Left renal cortex interstitium (tissue), 4 donors: ENCODE results near the gene MPHOSPH6. TPM values are rescaled to one million over a fixed set of nuclear protein-coding genes. Genes with fewer than 3 reads are reported as not detected.
"Not testable (repeated sequence)": the region's sequence is repeated elsewhere in the genome, so short reads cannot be mapped to it uniquely, and the experiment has no call there.

Experiments used
- DNase-seq, 4 donors: peaks; one replicate each; pipeline ENCODE4 v3.0.0-alpha.2; 2013; ENCODE audit warnings: low read depth in 4 of 4, low spot score in 2 of 4, missing footprints in 1 of 4
- polyA plus RNA-seq, 4 donors: library from polyadenylated mRNA; unstranded; fragments of 120-200 nt; gene quantifications; one replicate each; pipeline ENCODE4 v1.2.1, GENCODE V29; 2013; ENCODE audit not compliant: insufficient read length in 4 of 4

MPHOSPH6 gene
- polyA plus RNA-seq, 4 donors: 36.0 to 59.7 (median 43.7) TPM

DNA sequence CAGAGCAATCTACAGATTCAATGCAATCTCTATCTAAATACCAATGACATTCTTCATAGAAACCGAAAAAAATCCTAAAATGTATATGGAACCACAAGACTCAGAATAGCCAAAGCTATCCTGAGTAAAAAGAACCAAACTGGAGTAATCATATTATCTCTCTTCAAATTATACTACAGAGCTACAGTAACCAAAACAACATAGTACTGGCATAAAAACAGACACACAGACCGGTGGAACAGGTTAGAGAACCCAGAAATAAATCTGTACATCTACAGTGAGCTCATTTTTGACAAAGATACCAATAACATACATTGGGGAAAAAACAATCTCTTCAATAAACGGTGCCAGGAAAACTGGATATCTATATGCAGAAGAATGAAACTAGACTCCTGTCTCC lies 45.4 kb downstream of the MPHOSPH6 start:
- no peak for DNase-seq

DNA sequence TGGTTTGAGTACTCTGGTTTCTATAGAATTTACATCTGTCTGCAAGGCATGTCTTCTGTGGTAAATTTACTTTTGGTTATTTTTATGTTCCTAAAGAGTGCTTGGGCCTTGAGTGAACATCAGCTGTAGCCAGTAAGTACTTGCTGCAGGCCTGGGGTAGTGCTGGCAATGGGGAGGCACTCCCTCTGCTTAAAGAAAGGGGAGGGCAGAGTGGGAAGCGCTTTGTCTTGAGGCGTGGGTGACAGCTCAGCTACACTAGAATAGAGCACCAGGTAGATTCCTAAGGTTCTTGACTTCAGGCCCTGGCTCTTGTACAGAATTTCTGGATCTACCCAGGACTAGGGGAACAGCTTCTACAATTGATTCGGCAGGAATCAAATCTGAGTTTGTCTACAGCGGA lies 50.6 kb downstream of the MPHOSPH6 start:
- no peak for DNase-seq

GRCh38 chr16:82118749-82119148 lies 51.3 kb downstream of the MPHOSPH6 start:
- DNase-seq: no peak

- DNase-seq: no peak
These were observed 53.5 kb downstream of the MPHOSPH6 start for GRCh38 chr16:82116535-82116934.

DNA sequence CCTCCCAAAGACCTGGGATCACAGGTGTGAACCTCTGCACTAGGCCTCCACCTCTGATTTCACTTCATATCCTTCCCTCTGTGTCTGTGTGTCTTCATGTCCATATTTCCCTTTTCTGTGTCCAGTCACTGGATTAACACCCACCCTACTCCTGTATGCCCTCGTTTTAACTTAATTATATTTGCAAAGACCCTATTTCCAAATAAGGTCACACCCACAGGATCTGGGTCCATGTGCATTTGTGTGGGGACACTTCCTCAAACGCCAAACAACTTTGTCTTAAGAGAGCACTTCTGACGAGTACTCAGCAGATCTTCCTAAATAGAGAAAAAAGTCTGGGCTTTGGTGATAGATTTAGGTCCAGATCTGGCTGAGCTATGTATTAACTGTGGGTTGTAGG lies 56.3 kb downstream of the MPHOSPH6 start:
- no peak for DNase-seq

DNA sequence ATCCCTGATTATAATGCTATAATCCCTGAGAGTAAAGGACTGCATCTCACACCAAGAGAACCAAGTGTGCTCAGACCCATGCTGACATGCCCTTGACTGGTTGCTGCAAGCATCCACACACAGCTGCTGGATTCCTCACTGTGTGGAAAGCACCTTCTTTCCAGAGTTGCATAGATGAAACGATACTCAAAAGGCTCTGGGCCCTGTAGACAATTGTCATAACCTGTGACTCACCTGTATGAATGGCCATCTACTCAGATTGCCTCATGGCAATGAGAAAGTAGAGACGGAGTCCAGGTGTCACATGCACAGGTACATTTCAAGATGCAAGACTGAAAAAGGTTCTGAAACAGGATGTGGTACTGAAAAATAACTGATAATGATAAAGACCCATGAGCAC lies 58.1 kb downstream of the MPHOSPH6 start:
- DNase-seq: no peak

DNA sequence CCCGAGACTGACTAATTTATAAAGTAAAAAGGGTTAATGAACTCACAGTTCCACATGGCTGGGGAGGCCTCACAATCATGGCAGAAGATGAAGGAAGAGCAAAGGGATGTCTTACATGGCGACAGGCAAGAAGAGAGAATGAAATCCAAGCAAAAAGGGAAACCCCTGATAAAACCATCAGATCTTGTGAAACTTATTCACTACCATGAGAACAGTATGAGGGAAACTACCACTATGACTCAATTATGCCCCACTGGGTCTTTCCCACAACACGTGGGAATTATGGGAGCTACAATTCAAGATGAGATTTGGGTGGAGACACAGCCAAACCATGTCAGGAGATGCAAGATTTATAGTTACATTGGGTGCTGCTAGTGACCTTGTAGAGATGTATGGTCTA lies 60.8 kb downstream of the MPHOSPH6 start:
- not testable (repeated sequence) for DNase-seq

GRCh38 chr16:82108774-82109173 lies 61.2 kb downstream of the MPHOSPH6 start:
- DNase-seq: no peak

DNA sequence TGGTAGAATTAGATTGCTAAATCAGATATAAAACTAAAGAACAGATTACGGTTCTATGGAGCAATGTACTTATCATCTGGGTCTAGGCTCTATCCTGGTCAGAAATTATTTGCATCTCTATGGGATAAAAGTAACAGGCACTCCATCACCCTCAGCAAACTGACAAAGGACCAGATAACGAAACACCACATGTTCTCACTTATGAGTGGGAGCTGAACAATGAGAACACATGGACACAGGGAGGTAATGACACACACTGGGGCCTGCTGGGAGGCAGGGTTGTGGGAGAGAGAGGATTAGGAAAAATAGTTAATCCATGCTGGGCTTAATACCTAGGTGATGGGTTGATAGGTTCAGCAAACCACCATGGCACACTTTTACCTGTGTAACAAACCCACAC lies 61.9 kb downstream of the MPHOSPH6 start:
- DNase-seq: no peak

GRCh38 chr16:82105107-82105506 lies 64.9 kb downstream of the MPHOSPH6 start:
- no peak for DNase-seq

Other genes with a start within 250 kb of the MPHOSPH6 start
- gene SDR42E1, start 158.8 kb downstream of the MPHOSPH6 start, polyA plus RNA-seq: 10 to 100 TPM in 3 of 4 donors, 1 to 10 TPM in 1; 9.6 to 16.2 (median 13.9) TPM
- gene HSD17B2, start 135.0 kb downstream of the MPHOSPH6 start, polyA plus RNA-seq: 10 to 100 TPM; 12.6 to 34.8 (median 15.8) TPM